Lung (tissue), 16 donors: ENCODE measurements around the gene CIAO2B. TPM values are rescaled to one million over a fixed set of nuclear protein-coding genes. Genes with fewer than 3 reads are reported as not detected.
A peak's percentile ranks its signal among the peaks of the same experiment; 100 is the strongest.

ENCODE experiments used
- ATAC-seq: fragments of 200-7000 bp; cut with Tn5 transposase; one replicate; pipeline ENCODE4 v1.9.1; 2020; ENCODE audit warnings: moderate number of reproducible peaks; ENCODE audit not compliant: insufficient read depth, low FRiP score
- DNase-seq, 3 donors: peaks; one replicate each; pipeline ENCODE4 v3.0.0-alpha.2; 2013 to 2017
- H3K27ac ChIP-seq, 2 donors: one replicate each; pipeline ENCODE4 v1.5.1; 2013; ENCODE audit warnings: mild to moderate bottlenecking in 2 of 2, moderate library complexity in 2 of 2, control low read depth in 1 of 2, inconsistent platforms in 1 of 2, low read depth in 1 of 2, low read length in 1 of 2
- H3K27me3 ChIP-seq, 3 donors: one replicate each; pipeline ENCODE4 v1.5.1; 2013; ENCODE audit warnings: low read length in 2 of 3; ENCODE audit not compliant: control insufficient read depth in 3 of 3, insufficient read depth in 3 of 3
- H3K36me3 ChIP-seq, 4 donors: one replicate each; pipeline ENCODE4 v1.5.1; 2013; ENCODE audit warnings: low read length in 4 of 4, mild to moderate bottlenecking in 1 of 4, moderate library complexity in 1 of 4; ENCODE audit not compliant: control insufficient read depth in 4 of 4, insufficient read depth in 4 of 4
- H3K4me1 ChIP-seq, 5 donors: one replicate each; pipeline ENCODE4 v1.5.1; 2013; ENCODE audit warnings: low read length in 5 of 5, mild to moderate bottlenecking in 2 of 5, moderate library complexity in 1 of 5; ENCODE audit not compliant: control insufficient read depth in 5 of 5, insufficient read depth in 5 of 5
- H3K4me3 ChIP-seq: one replicate; pipeline ENCODE4 v1.5.1; 2013; ENCODE audit warnings: mild to moderate bottlenecking, control low read depth, moderate library complexity
- H3K9ac ChIP-seq, 2 donors: one replicate each; pipeline ENCODE4 v1.5.1; 2013; ENCODE audit warnings: low read length in 2 of 2, control low read depth in 1 of 2; ENCODE audit not compliant: insufficient read depth in 1 of 2
- H3K9me3 ChIP-seq, 4 donors: one replicate each; pipeline ENCODE4 v1.5.1; 2013; ENCODE audit warnings: low read length in 3 of 4, mild to moderate bottlenecking in 1 of 4, moderate library complexity in 1 of 4; ENCODE audit not compliant: control insufficient read depth in 4 of 4, insufficient read depth in 3 of 4
- CTCF ChIP-seq: IDR thresholded peaks from 2 replicates; pipeline ENCODE4 v1.5.1; 2012; ENCODE audit warnings: mild to moderate bottlenecking; ENCODE audit errors: control extremely low read depth, extremely low read depth
- WGBS, 2 donors: extraction: QIAGEN DNeasy Blood & Tissue Kit; methylation state at CpG; one replicate each; pipeline ENCODE4 v1.1.7; 2013; 5-methylcytosine and 5-hydroxymethylcytosine counted together
- long read RNA-seq, 5 donors: transcript quantifications; one replicate each; lab custom pipeline, GENCODE V29; 2026
- polyA plus RNA-seq, 2 donors: library from polyadenylated mRNA; stranded (reverse); fragments of 200-250 nt; gene quantifications; one replicate each; pipeline ENCODE4 v1.2.1, GENCODE V29; 2013
- total RNA-seq, 2 donors: library from RNA; depleted of rRNA in 1 of 2; stranded (reverse); fragments of >200 nt in 1 of 2; gene quantifications; one replicate each; pipeline ENCODE4 v1.2.1, GENCODE V29; 2014 to 2021
- donor health status: control.
- donor health status: control.
- donor health status: Bipolar disorder and iron deficiency.
- donor health status: healthy.
- donor health status: DM: yes; HTN: yes; CAD: no.

The CIAO2B gene
- total RNA-seq (10 to 100 TPM; 48.8 to 79.7 TPM), polyA plus RNA-seq (100 to 1,000 TPM; 238 to 257 TPM)
- long read RNA-seq, donor 1, transcript CIAO2B-201 (5 exons, 676 nt) = major isoform, 52 of 64 reads
- long read RNA-seq, donor 1, partial matches to known transcripts = 9 of 64 reads
- long read RNA-seq, donor 1, other reads (novel, unspliced or antisense) = 0 of 64 reads
- long read RNA-seq, donor 2, transcript CIAO2B-201 (5 exons, 676 nt) = major isoform, 31 of 35 reads
- long read RNA-seq, donor 2, partial matches to known transcripts = 0 of 35 reads
- long read RNA-seq, donor 2, other reads (novel, unspliced or antisense) = 0 of 35 reads
- long read RNA-seq, donor 3, transcript CIAO2B-201 (5 exons, 676 nt) = major isoform, 49 of 50 reads
- long read RNA-seq, donor 3, partial matches to known transcripts = 0 of 50 reads
- long read RNA-seq, donor 3, other reads (novel, unspliced or antisense) = 0 of 50 reads
- long read RNA-seq, donor 4, transcript CIAO2B-203 (4 exons, 718 nt) = minor isoform, 7 of 50 reads
- long read RNA-seq, donor 4, transcript CIAO2B-201 (5 exons, 676 nt) = major isoform, 42 of 50 reads
- long read RNA-seq, donor 4, partial matches to known transcripts = 0 of 50 reads
- long read RNA-seq, donor 4, other reads (novel, unspliced or antisense) = 0 of 50 reads
- long read RNA-seq, donor 5, transcript CIAO2B-201 (5 exons, 676 nt) = major isoform, 97 of 106 reads
- long read RNA-seq, donor 5, transcript CIAO2B-203 (4 exons, 718 nt) = minor isoform, 6 of 106 reads
- long read RNA-seq, donor 5, partial matches to known transcripts = 0 of 106 reads
- long read RNA-seq, donor 5, other reads (novel, unspliced or antisense) = 0 of 106 reads

- no peak for TF ChIP-seq CTCF
- DNase-seq = peak; percentile 88 to 94 (median 91)
- Histone ChIP-seq H3K36me3 (peaks cover 4 to 15% (median 15%) of the 10 kb centered on the region in 4 donors), H3K27me3 (no peaks in the 10 kb centered on the region), H3K9me3 (no peaks in the 10 kb centered on the region), H3K27ac (peak within 1 kb of the TSS; percentile 93 to 97), H3K9ac (peak within 1 kb of the TSS; percentile 90 to 92), H3K4me1 (peaks cover 7 to 28% (median 16%) of the 10 kb centered on the region in 5 donors), H3K4me3 (peak within 1 kb of the TSS; percentile 95)
- peak; percentile 92 for ATAC-seq
- whole genome bisulfite sequencing, 2 donors = 0% methylated on average over 76 of the region's 76 CpGs
Measured at GRCh38 chr16:66934138-66934838, at the start of gene CIAO2B. CIAO2B (minus strand) TSS chr16:66934402; CDS start chr16:66934364, 38 bp downstream.

GRCh38 chr16:66983033-66983432 lies 48.8 kb upstream of the CIAO2B start:
- Histone ChIP-seq H3K27ac (no peak overlapping the region), H3K27me3 (no peaks in the 10 kb centered on the region), H3K4me1 (peaks cover 0 to 5% (median 0%) of the 10 kb centered on the region in 5 donors), H3K9ac (no peak overlapping the region), H3K36me3 (no peaks in the 10 kb centered on the region), H3K4me3 (no peak overlapping the region), H3K9me3 (no peaks in the 10 kb centered on the region)
- 96% methylated on average over 9 of the region's 9 CpGs for WGBS, 2 donors
- no peak for ATAC-seq
- DNase-seq = no peak
- TF ChIP-seq CTCF = no peak

DNA sequence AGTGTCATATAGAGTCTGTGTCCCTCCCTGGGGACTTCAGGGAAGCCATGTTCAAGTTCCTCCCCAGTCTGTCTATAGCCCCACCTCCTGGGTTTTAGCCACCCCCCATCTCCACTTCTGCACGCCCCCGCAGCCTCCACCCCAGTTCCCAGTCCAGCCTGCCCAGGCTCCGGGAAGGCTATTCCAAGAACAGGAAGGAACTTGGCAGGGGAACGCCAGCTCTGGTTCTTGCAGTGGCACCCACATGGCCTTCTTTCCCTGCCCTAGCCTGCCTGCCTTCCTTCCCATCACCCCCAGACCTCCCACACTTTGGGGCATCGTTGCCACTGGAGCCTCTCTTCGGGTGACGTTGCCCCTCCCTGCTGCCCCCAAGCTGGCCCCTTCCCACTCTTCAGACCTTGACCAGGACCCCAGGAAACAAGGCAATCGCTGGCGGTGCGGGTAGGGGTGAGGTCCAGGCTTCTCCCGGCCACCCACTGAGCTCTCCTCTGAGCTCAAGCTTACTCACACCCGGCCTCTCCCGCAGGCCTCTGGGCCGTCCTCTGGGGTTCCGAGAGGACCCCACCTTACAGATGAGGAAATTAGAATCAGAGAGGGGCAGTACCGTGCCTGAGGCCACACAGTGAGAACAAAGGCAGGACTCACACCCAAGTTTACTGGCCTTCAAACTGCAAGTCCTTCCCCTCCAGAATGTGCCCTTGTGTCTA lies 45.0 kb upstream of the CIAO2B start:
- Histone ChIP-seq H3K27ac (peak overlapping the region in 1 of 2 donors; percentile 11), H3K27me3 (no peaks in the 10 kb centered on the region), H3K9me3 (no peaks in the 10 kb centered on the region), H3K4me1 (peaks cover 0 to 5% (median 0%) of the 10 kb centered on the region in 5 donors), H3K4me3 (no peak overlapping the region), H3K9ac (no peak overlapping the region), H3K36me3 (no peaks in the 10 kb centered on the region)
- TF ChIP-seq CTCF = no peak
- 55 to 66% methylated on average over 15 to 16 of the region's 16 CpGs for WGBS, 2 donors
- DNase-seq (no peak), ATAC-seq (peak; percentile 78)
